ENCODE results near the gene MRPL48. TPM values are rescaled to one million over a fixed set of nuclear protein-coding genes. Genes with fewer than 3 reads are reported as not detected.

The MRPL48 gene
- total RNA-seq, 1 experiment from 2014 or later = 38.7 TPM

- Mint-ChIP-seq H3K27me3 (ENCODE audit: low read depth) (no peaks in the 10 kb centered on the region), H3K27ac (no peak overlapping the region), H3K36me3 (peaks cover 12% of the 10 kb centered on the region), H3K4me1 (peaks cover 29% of the 10 kb centered on the region), H3K4me3 (no peak overlapping the region), H3K9me3 (peaks cover 12% of the 10 kb centered on the region)
- ChIA-PET CTCF (interaction anchor here (2.4 kb wide), 1 partner anchor 112 kb away, joined by 6 read pairs; no protein-coding TSS in a partner anchor), POLR2A (no interaction called here)
- TF ChIP-seq SOX15 (CRISPR knock-in tag; IDR thresholded peaks at IDR 0.05) (no peak), MLX (CRISPR knock-in tag; IDR thresholded peaks at IDR 0.05) (no peak), ZNF232 (CRISPR knock-in tag; IDR thresholded peaks at IDR 0.05) (no peak), PREB (CRISPR knock-in tag; IDR thresholded peaks at IDR 0.05; ENCODE audit: borderline replicate concordance) (no peak), FOXJ3 (CRISPR knock-in tag; IDR thresholded peaks at IDR 0.05; ENCODE audit: borderline replicate concordance) (no peak), MYBL2 (CRISPR knock-in tag; IDR thresholded peaks at IDR 0.05) (no peak), AR (CRISPR knock-in tag; IDR thresholded peaks at IDR 0.05) (no peak), ZNF396 (CRISPR knock-in tag; IDR thresholded peaks at IDR 0.05; ENCODE audit: borderline replicate concordance) (no peak), JAZF1 (CRISPR knock-in tag; IDR thresholded peaks at IDR 0.05) (no peak), ZBTB43 (CRISPR knock-in tag; IDR thresholded peaks at IDR 0.05) (no peak), SP1 (CRISPR knock-in tag; conservative IDR thresholded peaks at IDR 0.05) (no peak), ZNF263 (CRISPR knock-in tag; IDR thresholded peaks at IDR 0.05; ENCODE audit: low read depth) (no peak), E2F1 (CRISPR knock-in tag; IDR thresholded peaks at IDR 0.05) (no peak), GRHL2 (CRISPR knock-in tag; IDR thresholded peaks at IDR 0.05; ENCODE audit: insufficient replicate concordance, severe bottlenecking) (no peak), ATF3 (CRISPR knock-in tag; conservative IDR thresholded peaks at IDR 0.05) (no peak), USF2 (CRISPR knock-in tag; IDR thresholded peaks at IDR 0.05) (no peak), AFF4 (CRISPR knock-in tag; IDR thresholded peaks at IDR 0.05; ENCODE audit: borderline replicate concordance) (no peak), ATF1 (CRISPR knock-in tag; IDR thresholded peaks at IDR 0.05) (no peak)
- no peak for ATAC-seq
- no peak for DNase-seq (ENCODE audit: low spot score)
Observed at GRCh38 chr11:73818846-73819245, 31.2 kb downstream of the MRPL48 start.
